H1 (cell line): ENCODE measurements around the gene AAMP. TPM values are rescaled to one million over a fixed set of nuclear protein-coding genes. Genes with fewer than 3 reads are reported as not detected.

ENCODE experiments used
- CTCF ChIA-PET: fragments of 300-600 bp; sonication (Branson Sonifier 250); formaldehyde crosslinking; loops from one replicate; lab custom pipeline; 2021; ENCODE audit not compliant: partially characterized antibody; lab: Charles Lee
- POLR2A ChIA-PET: fragments of 300-600 bp; sonication (Branson Sonifier 250); formaldehyde crosslinking; loops from one replicate; lab custom pipeline; 2021; ENCODE audit warnings: inconsistent platforms; ENCODE audit not compliant: partially characterized antibody; lab: Charles Lee
- DNase-seq, 2 experiments: peaks; one replicate each; pipeline versions ENCODE4 v3.0.0 to v3.0.0-alpha.2; 2010 to 2022; ENCODE audit warnings: low spot score in 2 of 2, low read depth in 1 of 2, mixed read lengths in 1 of 2
- FAIRE-seq: peaks from 2 replicates; lab custom pipeline; 2011; peaks lifted over from hg19 to GRCh38; lab: Jason Lieb, UNC
- H2AFZ ChIP-seq: 2 replicates; pipeline ENCODE4 v1.8.1; 2012; ENCODE audit warnings: low read length, inconsistent platforms
- H2AK5ac ChIP-seq: 2 replicates; pipeline ENCODE4 v1.6.1; 2013; ENCODE audit warnings: low read depth, low read length
- H2BK120ac ChIP-seq: replicated peaks from 2 replicates; pipeline ENCODE3; 2013; ENCODE audit warnings: low read depth, low read length, inconsistent platforms
- H2BK12ac ChIP-seq: 2 replicates; pipeline ENCODE4 v1.6.1; 2013; ENCODE audit warnings: low read depth, low read length
- H2BK15ac ChIP-seq: 2 replicates; pipeline ENCODE4 v1.6.1; 2013; ENCODE audit warnings: low read length
- H2BK20ac ChIP-seq: 2 replicates; pipeline ENCODE4 v1.6.1; 2013; ENCODE audit warnings: low read length
- H2BK5ac ChIP-seq: 2 replicates; pipeline ENCODE4 v1.6.1; 2013; ENCODE audit warnings: low read depth, low read length
- H3K14ac ChIP-seq: 2 replicates; pipeline ENCODE4 v1.6.1; 2013; ENCODE audit warnings: inconsistent platforms; ENCODE audit not compliant: insufficient read length
- H3K18ac ChIP-seq: 2 replicates; pipeline ENCODE4 v1.6.1; 2013; ENCODE audit warnings: low read length; ENCODE audit errors: extremely low read depth
- H3K23ac ChIP-seq: 2 replicates; pipeline ENCODE4 v1.6.1; 2013; ENCODE audit warnings: inconsistent platforms; ENCODE audit not compliant: insufficient read length
- H3K23me2 ChIP-seq: 2 replicates; pipeline ENCODE4 v1.6.1; 2013; ENCODE audit warnings: low read depth, low read length
- H3K27ac ChIP-seq: 2 replicates; pipeline ENCODE4 v1.6.1; 2011; ENCODE audit warnings: low read depth, low read length, inconsistent platforms
- H3K27me3 ChIP-seq, 4 experiments: replicated peaks in 1 of 4; 1 replicate in 1 of 4; 2 replicates in 3 of 4; pipeline versions ENCODE4 v1.6.1 to v1.8.1; 2011 to 2013; ENCODE audit warnings: low read length in 3 of 4, mild to moderate bottlenecking in 3 of 4, inconsistent platforms in 2 of 4, mixed read lengths in 2 of 4, moderate library complexity in 1 of 4; ENCODE audit not compliant: control insufficient read depth in 3 of 4, insufficient read depth in 3 of 4; ENCODE audit errors: extremely low read depth in 1 of 4
- H3K36me3 ChIP-seq, 4 experiments: 2 replicates each; pipeline versions ENCODE4 v1.6.1 to v1.8.1; 2011 to 2013; ENCODE audit warnings: mild to moderate bottlenecking in 4 of 4, low read length in 3 of 4, moderate library complexity in 2 of 4, control low read depth in 1 of 4, inconsistent platforms in 1 of 4; ENCODE audit not compliant: insufficient read depth in 4 of 4, control insufficient read depth in 2 of 4
- H3K4ac ChIP-seq: replicated peaks from 2 replicates; pipeline ENCODE3; 2013; ENCODE audit warnings: low read length, low read depth, mixed read lengths, inconsistent platforms; ENCODE audit not compliant: insufficient read length
- H3K4me1 ChIP-seq, 4 experiments: replicated peaks in 1 of 4; 1 replicate in 1 of 4; 2 replicates in 3 of 4; pipeline versions ENCODE4 v1.6.1 to v1.8.1; 2011 to 2013; ENCODE audit warnings: low read length in 3 of 4, inconsistent platforms in 2 of 4, mixed read lengths in 1 of 4; ENCODE audit not compliant: insufficient read depth in 4 of 4, control insufficient read depth in 3 of 4
- H3K4me2 ChIP-seq, 2 experiments: 2 replicates each; pipeline versions ENCODE4 v1.6.1 to v1.8.1; 2011 to 2013; ENCODE audit warnings: low read depth in 2 of 2, low read length in 2 of 2, control low read depth in 1 of 2, inconsistent platforms in 1 of 2, mild to moderate bottlenecking in 1 of 2; ENCODE audit not compliant: insufficient read depth in 1 of 2
- H3K4me3 ChIP-seq, 4 experiments: fragments of 200-600, 300-600 bp in 1 of 4; sonication (generic), shearing (Covaris generic), sonication (Bioruptor Twin) in 1 of 4; 2 replicates each; pipeline versions ENCODE4 v1.5.1 to v1.8.1; 2011 to 2016; ENCODE audit warnings: low read length in 4 of 4, low read depth in 3 of 4, control low read depth in 2 of 4, inconsistent platforms in 2 of 4, mild to moderate bottlenecking in 2 of 4, mixed read lengths in 1 of 4, moderate library complexity in 1 of 4; ENCODE audit not compliant: insufficient read depth in 2 of 4; ENCODE audit errors: extremely low read depth in 1 of 4
- H3K56ac ChIP-seq: replicated peaks from 2 replicates; pipeline ENCODE3; 2013; ENCODE audit warnings: low read depth, mild to moderate bottlenecking, mixed read lengths, low read length, inconsistent platforms; ENCODE audit not compliant: insufficient read length
- H3K79me1 ChIP-seq: 2 replicates; pipeline ENCODE4 v1.6.1; 2013; ENCODE audit warnings: low read depth, low read length, control low read depth
- H3K79me2 ChIP-seq, 2 experiments: 2 replicates each; pipeline versions ENCODE4 v1.6.1 to v1.8.1; 2012 to 2013; ENCODE audit warnings: low read length in 2 of 2, mild to moderate bottlenecking in 2 of 2, inconsistent platforms in 1 of 2; ENCODE audit not compliant: insufficient read depth in 2 of 2, control insufficient read depth in 1 of 2
- H3K9ac ChIP-seq, 4 experiments: replicated peaks in 1 of 4; 1 replicate in 1 of 4; 2 replicates in 3 of 4; pipeline versions ENCODE4 v1.6.1 to v1.8.1; 2011 to 2013; ENCODE audit warnings: low read depth in 3 of 4, low read length in 3 of 4, control low read depth in 2 of 4, mild to moderate bottlenecking in 2 of 4, moderate library complexity in 2 of 4, inconsistent platforms in 1 of 4; ENCODE audit errors: extremely low read depth in 1 of 4
- H3K9me3 ChIP-seq, 2 experiments: 2 replicates each; pipeline versions ENCODE4 v1.6.1 to v1.8.1; 2012 to 2013; ENCODE audit warnings: mild to moderate bottlenecking in 2 of 2, moderate library complexity in 2 of 2, control low read depth in 1 of 2, inconsistent platforms in 1 of 2, low read depth in 1 of 2, low read length in 1 of 2, mixed read lengths in 1 of 2; ENCODE audit not compliant: insufficient read depth in 2 of 2
- H4K20me1 ChIP-seq, 2 experiments: replicated peaks in 1 of 2; 2 replicates each; pipeline versions ENCODE3 to v1.8.1; 2011 to 2013; ENCODE audit warnings: inconsistent platforms in 2 of 2, low read length in 2 of 2, mild to moderate bottlenecking in 1 of 2; ENCODE audit not compliant: insufficient read depth in 2 of 2, control insufficient read depth in 1 of 2
- H4K5ac ChIP-seq: 2 replicates; pipeline ENCODE4 v1.6.1; 2013; ENCODE audit warnings: low read length, low read depth, mixed read lengths, inconsistent platforms; ENCODE audit not compliant: insufficient read length
- H4K8ac ChIP-seq: 2 replicates; pipeline ENCODE4 v1.8.0; 2013; ENCODE audit warnings: mild to moderate bottlenecking, moderate library complexity, low read length, inconsistent platforms; ENCODE audit not compliant: insufficient read depth; ENCODE audit errors: extremely low read depth
- H4K91ac ChIP-seq: replicated peaks from 2 replicates; pipeline ENCODE3; 2013; ENCODE audit warnings: low read length, mixed read lengths, inconsistent platforms; ENCODE audit not compliant: insufficient read length
- CEBPB ChIP-seq: IDR thresholded peaks from 2 replicates; pipeline ENCODE4 v1.6.1; 2012; ENCODE audit warnings: low read depth, low read length
- GABPA ChIP-seq: IDR thresholded peaks from 2 replicates; pipeline ENCODE4 v1.6.1; 2011; ENCODE audit warnings: mild to moderate bottlenecking, low read length, moderate library complexity, borderline replicate concordance; ENCODE audit not compliant: insufficient read depth
- HDAC2 ChIP-seq, 2 experiments: fragments of 300-600 bp in 1 of 2; sonication (generic) in 1 of 2; IDR thresholded peaks; 2 replicates each; pipeline ENCODE4 v1.6.1; 2011 to 2012; ENCODE audit warnings: low read depth in 2 of 2, low read length in 2 of 2, mild to moderate bottlenecking in 2 of 2, moderate library complexity in 2 of 2, borderline replicate concordance in 1 of 2, inconsistent platforms in 1 of 2
- HDAC6 ChIP-seq: IDR thresholded peaks from one replicate; pipeline ENCODE4 v1.7.1; 2012; ENCODE audit warnings: low read depth, mild to moderate bottlenecking, inconsistent platforms, low read length, moderate library complexity
- JUND ChIP-seq: IDR thresholded peaks from 2 replicates; pipeline ENCODE4 v1.6.1; 2011; ENCODE audit warnings: mild to moderate bottlenecking, improper control_type of control experiment, low read length
- KDM1A ChIP-seq: fragments of 200-600, 300-600 bp; sonication (generic); IDR thresholded peaks from 2 replicates; pipeline ENCODE4 v1.7.1; 2016; ENCODE audit warnings: mild to moderate bottlenecking, low read length, borderline replicate concordance
- KDM4A ChIP-seq: IDR thresholded peaks from one replicate; pipeline ENCODE4 v1.7.1; 2012; ENCODE audit warnings: low read depth, mild to moderate bottlenecking, moderate library complexity, low read length, inconsistent platforms; ENCODE audit not compliant: severe bottlenecking
- POLR2AphosphoS5 ChIP-seq: IDR thresholded peaks from 2 replicates; pipeline ENCODE4 v1.6.1; 2011; ENCODE audit warnings: low read depth, low read length
- POU5F1 ChIP-seq: IDR thresholded peaks from 2 replicates; pipeline ENCODE4 v1.6.1; 2011; ENCODE audit warnings: low read depth, mild to moderate bottlenecking, low read length, moderate library complexity
- SIRT6 ChIP-seq: IDR thresholded peaks from one replicate; pipeline ENCODE4 v1.7.1; 2012; ENCODE audit warnings: low read length, inconsistent platforms
- TAF1 ChIP-seq: IDR thresholded peaks from 2 replicates; pipeline ENCODE4 v1.6.1; 2011; ENCODE audit warnings: mild to moderate bottlenecking, low read depth, low read length
- TBP ChIP-seq: IDR thresholded peaks from 2 replicates; pipeline ENCODE4 v1.6.1; 2011; ENCODE audit warnings: low read depth, low read length, improper control_type of control experiment
- TCF12 ChIP-seq: IDR thresholded peaks from 2 replicates; pipeline ENCODE4 v1.6.1; 2011; ENCODE audit warnings: low read depth, mild to moderate bottlenecking, low read length
- WGBS, 2 experiments: shearing (Covaris generic) in 1 of 2; methylation state at CpG; one replicate each; pipeline versions ENCODE4 v1.1.6 to v1.1.7; 2013 to 2015; ENCODE audit warnings: low lambda C conversion rate in 2 of 2, mixed read lengths in 2 of 2, inconsistent platforms in 1 of 2, low coverage in 1 of 2, missing lambda C conversion rate in 1 of 2; ENCODE audit not compliant: insufficient replicate concordance in 2 of 2, insufficient coverage in 1 of 2, insufficient read length in 1 of 2; ENCODE audit errors: extremely low coverage in 1 of 2, missing lambda C conversion rate in 1 of 2; 5-methylcytosine and 5-hydroxymethylcytosine counted together
- polyA plus RNA-seq, 7 experiments: library from polyadenylated mRNA; depleted of rRNA in 3 of 7; stranded (reverse) in 5 of 7; unstranded in 2 of 7; fragments of >200 nt in 5 of 7; fragments of 200-250 nt in 2 of 7; gene quantifications; 1 replicate in 5 of 7; 2 replicates in 1 of 7; 4 replicates in 1 of 7; pipeline versions ENCODE4 v1.2.1 to v1.2.3, GENCODE V29; 2011 to 2013; ENCODE audit warnings: missing spikeins in 2 of 7, mixed read lengths in 2 of 7
- total RNA-seq: library from RNA; stranded (reverse); fragmentation: NEBNext Ultra II Directional; extraction: Animal tissue kit (Norgen Biotek cat#: 25700); gene quantifications from 2 replicates; pipeline ENCODE4 v1.2.1, GENCODE V29; 2021

Gene AAMP
- total and polyA plus RNA-seq, 2 of the 8 experiments (the other 6 are each of a cell fraction or from before 2014, with no cell fraction given) = 119 to 125 TPM

- Histone ChIP-seq H2BK15ac (no peak overlapping the region), H3K27ac (no peak overlapping the region), H3K23ac (no peak overlapping the region), H3K9ac (no peak overlapping the region), H3K23me2 (peaks cover 5% of the 10 kb centered on the region), H3K27me3 (no peaks in the 10 kb centered on the region), H3K4me3 (no peak overlapping the region), H3K4me2 (no peak overlapping the region), H3K9me3 (no peaks in the 10 kb centered on the region), H4K8ac (no peak overlapping the region), H2BK20ac (no peak overlapping the region), H2BK5ac (no peak overlapping the region), H3K4ac (no peak overlapping the region), H3K56ac (no peak overlapping the region), H2AK5ac (no peak overlapping the region), H3K36me3 (peaks cover 15 to 40% (median 20%) of the 10 kb centered on the region in 4 experiments; a peak in 7 of 8 replicates), H3K18ac (no peak overlapping the region), H3K79me1 (peaks cover 3% of the 10 kb centered on the region; the same call in 1 of the 2 replicates), H2BK12ac (no peak overlapping the region), H4K20me1 (peaks cover 0 to 14% of the 10 kb centered on the region in 2 experiments), H3K4me1 (peaks cover 3 to 20% (median 15%) of the 10 kb centered on the region in 4 experiments), H4K91ac (no peak overlapping the region), H2BK120ac (no peak overlapping the region), H3K14ac (no peak overlapping the region), H3K79me2 (peaks cover 0 to 7% of the 10 kb centered on the region in 2 experiments; a peak in 2 of 4 replicates), H4K5ac (no peak overlapping the region), H2AFZ (no peak overlapping the region)
- FAIRE-seq = no peak
- ChIA-PET CTCF (interaction anchor here (1.0 to 9.0 kb wide), 5 partner anchors 8 to 77 kb away, joined by 3 to 81 read pairs (median 5); partner anchors contain the start of genes AAMP and PNKD), POLR2A (interaction anchor here (2.3 kb wide), 1 partner anchor 8 kb away, joined by 8 read pairs; no protein-coding TSS in a partner anchor)
- 94% methylated on average over 22 of the region's 22 CpGs; no CpG with 5 or more reads in 1 of the 2 experiments for WGBS, 2 experiments
- no peak for DNase-seq
- TF ChIP-seq KDM4A = no peak
- TF ChIP-seq POLR2AphosphoS5 = no peak
- TF ChIP-seq CEBPB = no peak
- TF ChIP-seq POU5F1 = no peak
- no peak for TF ChIP-seq TCF12
- no peak for TF ChIP-seq GABPA
- no peak for TF ChIP-seq TAF1
- no peak for TF ChIP-seq KDM1A
- no peak for TF ChIP-seq JUND
- TF ChIP-seq TBP = no peak
- TF ChIP-seq HDAC6 = no peak
- no peak for TF ChIP-seq SIRT6
- no peak for TF ChIP-seq HDAC2 (IDR thresholded peaks at IDR 0.05; ENCODE audit: borderline replicate concordance in 1 of 2, low read depth in 2 of 2, low read length in 2 of 2)
Measured at GRCh38 chr2:218264773-218265561, 5.0 kb downstream of the AAMP start.
